Activated CD4-positive, alpha-beta T cell treated with anti-CD3 and anti-CD28 coated beads for 1 hour (primary cell): Measurements from ENCODE around the gene ZSCAN4.

Experiments
- DNase-seq: peaks from one replicate; pipeline ENCODE4 v3.0.0-alpha.2; 2020

ZSCAN4 gene

GRCh38 chr19:57686727-57687126 is 18.0 kb downstream of the ZSCAN4 start:
- DNase-seq, result no peak

GRCh38 chr19:57687363-57688010 is 18.8 kb downstream of the ZSCAN4 start:
- no peak for DNase-seq

DNA sequence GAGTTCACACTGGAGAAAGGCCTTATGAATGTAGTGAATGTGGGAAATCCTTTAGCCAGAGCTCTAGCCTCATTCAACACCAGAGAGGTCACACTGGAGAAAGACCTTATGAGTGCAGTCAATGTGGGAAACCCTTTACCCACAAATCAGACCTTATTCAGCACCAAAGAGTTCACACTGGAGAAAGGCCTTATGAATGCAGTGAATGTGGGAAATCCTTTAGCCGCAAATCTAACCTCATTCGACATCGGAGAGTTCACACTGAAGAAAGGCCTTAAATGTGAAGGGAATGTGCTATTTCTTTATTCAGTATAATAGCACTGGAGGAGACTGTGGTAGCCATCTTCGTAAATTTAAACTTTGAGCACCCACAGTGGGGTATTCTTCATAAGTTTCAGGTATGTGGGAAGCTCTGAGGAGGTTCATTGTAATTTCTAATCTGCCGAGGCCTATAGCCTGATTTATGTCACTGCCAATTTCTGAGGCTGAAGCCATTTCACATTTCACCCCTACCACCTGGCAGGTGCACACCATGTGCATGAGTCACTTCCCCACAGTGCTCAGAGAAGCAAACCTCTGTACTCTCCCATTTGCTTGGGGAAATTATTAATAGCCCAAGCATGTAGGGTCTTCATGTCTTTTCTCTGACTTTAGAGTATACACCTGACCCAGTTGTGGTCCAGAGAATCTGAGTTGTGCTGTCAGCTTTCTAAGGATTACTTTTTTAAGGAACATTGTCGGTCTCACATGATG is 19.5 kb downstream of the ZSCAN4 start:
- DNase-seq, result no peak

DNA sequence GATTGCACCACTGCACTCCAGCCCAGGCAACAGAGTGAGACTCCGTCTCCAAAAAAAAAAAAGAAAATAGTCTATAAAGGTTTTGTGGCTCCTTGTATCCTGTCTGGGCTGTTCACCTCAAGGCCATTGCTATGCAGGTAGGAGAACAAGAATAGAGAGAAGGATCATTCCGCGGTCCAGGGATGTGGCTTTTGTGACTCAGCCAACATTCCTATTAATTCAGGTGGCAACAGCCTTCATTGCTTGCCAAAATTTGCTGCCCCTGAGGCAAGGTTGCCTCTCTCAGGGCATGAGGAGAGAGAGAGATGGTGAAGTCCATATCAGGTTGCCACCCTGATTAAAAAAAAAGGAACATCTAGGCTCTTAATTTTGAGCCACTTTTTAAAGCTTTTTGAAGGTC is 21.0 kb downstream of the ZSCAN4 start:
- DNase-seq, result no peak

GRCh38 chr19:57701625-57702024 is 32.9 kb downstream of the ZSCAN4 start:
- DNase-seq, result no peak

- DNase-seq, result no peak
Observed at GRCh38 chr19:57706346-57706745, 37.6 kb downstream of the ZSCAN4 start.

- DNase-seq, result peak; percentile 11
Observed at GRCh38 chr19:57708641-57709361, 40.1 kb downstream of the ZSCAN4 start, which contains the start of gene ZNF154. Gene ZNF154 (minus strand): TSS chr19:57709204. CDS start chr19:57708971, 233 bp downstream.

- no peak for DNase-seq
Observed at GRCh38 chr19:57709616-57710015, 40.9 kb downstream of the ZSCAN4 start.

GRCh38 chr19:57712222-57712621 is 43.5 kb downstream of the ZSCAN4 start:
- no peak for DNase-seq

DNA sequence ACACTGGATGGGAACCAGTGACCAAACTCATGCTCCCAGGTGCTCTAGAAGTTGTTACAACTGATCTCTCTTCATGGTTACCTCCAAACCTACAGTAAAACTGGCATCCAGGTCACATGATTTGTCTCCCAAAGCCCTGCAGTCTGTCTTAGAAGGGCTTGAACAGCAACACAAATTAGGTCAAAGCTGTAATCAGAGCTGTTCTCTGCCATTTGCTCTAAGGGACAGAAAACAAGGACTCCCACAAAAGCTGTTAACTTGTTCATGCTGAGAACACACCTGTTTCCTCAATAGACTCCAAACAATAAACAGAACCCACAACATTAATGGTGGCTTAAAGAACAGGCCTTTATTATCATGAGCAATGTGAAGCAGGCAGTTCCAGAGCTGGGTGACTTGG is 50.7 kb downstream of the ZSCAN4 start:
- DNase-seq, result no peak

- DNase-seq, result no peak
Observed at GRCh38 chr19:57719901-57720519, 51.3 kb downstream of the ZSCAN4 start.

- DNase-seq, result no peak
Observed at GRCh38 chr19:57720878-57721277, 52.1 kb downstream of the ZSCAN4 start.
